GM12872 (cell line): ENCODE measurements around the gene OCRL.

Experiments
- CTCF ChIP-seq: IDR thresholded peaks from 3 replicates; pipeline ENCODE4 v1.5.1; 2011; ENCODE audit warnings: low read depth, mild to moderate bottlenecking, low read length, moderate library complexity; ENCODE audit not compliant: insufficient read depth

The OCRL gene

GRCh38 chrX:129540722-129541184 lies 694 bp downstream of the OCRL start:
- no peak for TF ChIP-seq CTCF

DNA sequence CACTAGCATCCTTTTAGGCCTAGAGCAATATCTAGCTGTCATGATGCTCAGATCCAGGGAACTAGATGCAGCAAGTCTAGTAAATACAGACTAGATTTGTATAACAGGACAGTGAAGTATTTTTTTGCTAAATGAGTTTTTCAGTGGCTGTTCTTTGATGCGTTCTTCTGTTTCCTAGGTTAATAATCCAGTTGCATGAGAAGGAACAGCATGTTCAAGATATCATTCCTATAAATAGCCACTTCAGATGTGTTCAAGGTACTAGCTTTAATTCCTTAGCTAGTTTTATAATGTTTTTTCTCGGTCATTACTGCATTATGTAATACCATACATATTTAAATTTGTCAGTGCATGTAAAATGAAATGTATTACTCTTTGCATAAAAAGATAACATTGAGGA lies 4.7 kb downstream of the OCRL start:
- no peak for TF ChIP-seq CTCF

DNA sequence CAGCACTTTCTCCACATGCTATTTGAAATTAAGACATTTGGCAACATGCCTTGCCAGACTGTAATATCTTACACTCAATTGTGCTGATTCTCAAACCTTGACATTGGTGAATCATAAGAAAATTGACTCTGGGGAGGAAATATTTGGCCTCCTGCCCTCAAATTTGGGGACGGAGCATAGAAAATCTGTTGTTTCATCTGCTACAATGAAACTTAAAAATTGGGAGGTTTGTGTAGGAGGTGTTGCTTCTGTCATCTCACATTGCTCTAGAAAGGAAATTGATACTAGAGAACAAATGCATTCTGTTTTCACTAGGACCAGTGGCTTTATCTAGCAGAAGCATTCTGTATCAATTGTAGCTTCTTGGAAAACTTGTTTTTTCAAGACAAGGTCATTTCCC lies 5.3 kb downstream of the OCRL start:
- no peak for TF ChIP-seq CTCF

GRCh38 chrX:129549124-129549523 lies 9.1 kb downstream of the OCRL start:
- TF ChIP-seq CTCF, result no peak

GRCh38 chrX:129553619-129554288 lies 13.7 kb downstream of the OCRL start:
- no peak for TF ChIP-seq CTCF

DNA sequence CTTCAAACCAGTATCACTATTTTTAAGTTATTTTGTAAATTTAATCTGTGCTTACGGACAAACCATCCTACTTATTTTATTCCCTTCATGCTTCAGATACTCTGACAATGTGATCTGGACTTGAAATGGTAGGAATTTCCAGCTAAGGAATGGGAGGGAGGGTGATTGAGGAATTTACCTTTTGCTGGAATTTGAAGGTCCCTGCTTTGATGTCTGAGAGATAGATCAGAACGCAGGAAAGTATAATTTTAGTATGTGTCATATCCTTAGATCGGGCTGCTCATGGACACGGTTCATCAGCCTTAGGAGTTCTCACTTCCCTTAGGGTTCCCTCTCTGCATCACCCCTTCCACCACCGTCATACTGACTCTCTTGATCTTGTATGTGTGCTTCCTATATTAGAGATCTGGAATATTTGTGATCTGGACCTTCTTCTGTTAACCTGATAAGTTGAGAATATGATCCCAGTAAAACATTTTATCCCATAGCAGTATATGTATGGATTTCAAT lies 16.8 kb downstream of the OCRL start:
- no peak for TF ChIP-seq CTCF

GRCh38 chrX:129557844-129558480 lies 17.9 kb downstream of the OCRL start:
- TF ChIP-seq CTCF, result no peak
